Ishikawa (cell line): Measurements from ENCODE around the gene ACSL3.

ENCODE experiments used
- CREB1 ChIP-seq: IDR thresholded peaks from 2 replicates; pipeline ENCODE4 v1.6.1; 2012; ENCODE audit warnings: low read depth
- EGR1 ChIP-seq: IDR thresholded peaks from 2 replicates; pipeline ENCODE4 v1.6.1; 2012
- EP300 ChIP-seq: IDR thresholded peaks from 2 replicates; pipeline ENCODE4 v1.6.1; 2012; ENCODE audit warnings: borderline replicate concordance
- FOXM1 ChIP-seq: IDR thresholded peaks from 2 replicates; pipeline ENCODE4 v1.6.1; 2012; ENCODE audit warnings: low read depth, borderline replicate concordance
- MAX ChIP-seq: IDR thresholded peaks from 2 replicates; pipeline ENCODE4 v1.6.1; 2012
- RAD21 ChIP-seq: IDR thresholded peaks from 2 replicates; pipeline ENCODE4 v1.6.1; 2012; ENCODE audit warnings: low read depth
- TEAD4 ChIP-seq: IDR thresholded peaks from 2 replicates; pipeline ENCODE4 v1.6.1; 2012

- no peak for TF ChIP-seq TEAD4
- TF ChIP-seq CREB1, result no peak
- no peak for TF ChIP-seq FOXM1
- TF ChIP-seq MAX, result no peak
- no peak for TF ChIP-seq EGR1
- TF ChIP-seq EP300, result no peak
- TF ChIP-seq RAD21, result no peak
Measured at GRCh38 chr2:222989431-222989830, 128.6 kb downstream of the ACSL3 start.
